Neural progenitor cell (in vitro differentiated cells): Measurements from ENCODE around the gene CEP128.

ENCODE experiments used
- CTCF ChIP-seq: fragments of 200-600 bp; sonication (generic); IDR thresholded peaks from 2 replicates; pipeline ENCODE4 v1.5.1; 2017; ENCODE audit warnings: antibody characterized with exemption, mild to moderate bottlenecking
- EZH2phosphoT487 ChIP-seq: fragments of 200-600 bp; sonication (generic); IDR thresholded peaks from 2 replicates; pipeline ENCODE4 v1.6.1; 2017; ENCODE audit warnings: antibody characterized with exemption

GRCh38 chr14:80669426-80669825, 272.1 kb downstream of the CEP128 start:
- TF ChIP-seq CTCF (no peak), EZH2phosphoT487 (no peak)
